Jurkat, Clone E6-1 (cell line): ENCODE results near the gene ERICH6. TPM values are rescaled to one million over a fixed set of nuclear protein-coding genes. Genes with fewer than 3 reads are reported as not detected.
A peak's percentile ranks its signal among the peaks of the same experiment; 100 is the strongest.

Experiments
- DNase-seq: peaks from one replicate; pipeline ENCODE4 v3.0.0-alpha.2; 2011; ENCODE audit warnings: low read depth, low spot score
- H3K4me3 ChIP-seq: 2 replicates; pipeline ENCODE4 v1.5.1; 2011; ENCODE audit warnings: mild to moderate bottlenecking, low read length, control low read depth, moderate library complexity
- polyA plus RNA-seq: library from polyadenylated mRNA; unstranded; fragments of >200 nt; gene quantifications from one replicate; pipeline ENCODE4 v1.2.1, GENCODE V29; 2012; ENCODE audit warnings: missing spikeins; ENCODE audit not compliant: insufficient read length, insufficient read depth

ERICH6 gene
- not detected for polyA plus RNA-seq

GRCh38 chr3:150703756-150704344, at the start of gene ERICH6:
TSS of gene ERICH6 (minus strand) at chr3:150703920. CDS start at chr3:150703898, 22 bp downstream.
- DNase-seq = peak; percentile 49
- H3K4me3 ChIP-seq = peak within 1 kb of the TSS; percentile 58

GRCh38 chr3:150751781-150752263, 48.1 kb upstream of the ERICH6 start:
- DNase-seq = peak; percentile 90
- H3K4me3 ChIP-seq = no peak overlapping the region

GRCh38 chr3:150749255-150749654, 45.5 kb upstream of the ERICH6 start:
- no peak for DNase-seq

GRCh38 chr3:150748684-150749047, 44.9 kb upstream of the ERICH6 start:
- no peak overlapping the region for H3K4me3 ChIP-seq
- no peak for DNase-seq

More at GRCh38 chr3:150749255-150749654, 45.5 kb upstream of the ERICH6 start:
- H3K4me3 ChIP-seq = no peak overlapping the region

GRCh38 chr3:150747886-150748683, 44.4 kb upstream of the ERICH6 start:
- no peak overlapping the region for H3K4me3 ChIP-seq
- DNase-seq = no peak

GRCh38 chr3:150746791-150747590, 43.3 kb upstream of the ERICH6 start:
- H3K4me3 ChIP-seq = no peak overlapping the region
- no peak for DNase-seq

GRCh38 chr3:150745832-150746231, 42.1 kb upstream of the ERICH6 start:
- no peak for DNase-seq
- H3K4me3 ChIP-seq = no peak overlapping the region

GRCh38 chr3:150744919-150745211, 41.1 kb upstream of the ERICH6 start:
- DNase-seq = no peak

GRCh38 chr3:150744041-150744918, 40.6 kb upstream of the ERICH6 start:
- H3K4me3 ChIP-seq = no peak overlapping the region
- no peak for DNase-seq

More at GRCh38 chr3:150744919-150745211, 41.1 kb upstream of the ERICH6 start:
- H3K4me3 ChIP-seq = no peak overlapping the region

- DNase-seq = no peak
- H3K4me3 ChIP-seq = no peak overlapping the region
These were observed 39.8 kb upstream of the ERICH6 start for GRCh38 chr3:150743508-150743907.

GRCh38 chr3:150742679-150743078, 39.0 kb upstream of the ERICH6 start:
- no peak overlapping the region for H3K4me3 ChIP-seq
- no peak for DNase-seq

- DNase-seq = no peak
- H3K4me3 ChIP-seq = no peak overlapping the region
These were observed 38.4 kb upstream of the ERICH6 start for GRCh38 chr3:150742141-150742523.

GRCh38 chr3:150741497-150742140, 37.9 kb upstream of the ERICH6 start:
- no peak overlapping the region for H3K4me3 ChIP-seq
- no peak for DNase-seq

- DNase-seq = no peak
- H3K4me3 ChIP-seq = no peak overlapping the region
These were observed 37.2 kb upstream of the ERICH6 start for GRCh38 chr3:150740733-150741496.

GRCh38 chr3:150739877-150740645, 36.3 kb upstream of the ERICH6 start:
- peak; percentile 56 for DNase-seq
- H3K4me3 ChIP-seq = no peak overlapping the region

GRCh38 chr3:150739200-150739863, 35.6 kb upstream of the ERICH6 start:
- H3K4me3 ChIP-seq = no peak overlapping the region
- no peak for DNase-seq

GRCh38 chr3:150738688-150739087, 35.0 kb upstream of the ERICH6 start:
- DNase-seq = no peak
- H3K4me3 ChIP-seq = no peak overlapping the region
